NCI-H748 treated with DMSO at 0.1 percent for 48 hours (cell line): ENCODE results near the gene EN2.

Experiments used
- DNase-seq: peaks from one replicate; lab custom pipeline; 2025; lab: John Stamatoyannopoulos, UW

The EN2 gene

GRCh38 chr7:155450970-155451801 lies 6.7 kb upstream of the EN2 start:
- DNase-seq = no peak

GRCh38 chr7:155451840-155452239 lies 6.1 kb upstream of the EN2 start:
- no peak for DNase-seq

GRCh38 chr7:155452505-155453295 lies 5.2 kb upstream of the EN2 start:
- no peak for DNase-seq

GRCh38 chr7:155453296-155454182 lies 4.4 kb upstream of the EN2 start:
- no peak for DNase-seq

GRCh38 chr7:155454183-155455112 lies 3.5 kb upstream of the EN2 start:
- no peak for DNase-seq

GRCh38 chr7:155455132-155455693 lies 2.7 kb upstream of the EN2 start:
- no peak for DNase-seq

GRCh38 chr7:155455776-155456737 lies 1.9 kb upstream of the EN2 start:
- DNase-seq = no peak

GRCh38 chr7:155456738-155457543 lies 988 bp upstream of the EN2 start:
- DNase-seq = peak; percentile 65

GRCh38 chr7:155457544-155458110 lies 302 bp upstream of the EN2 start:
- no peak for DNase-seq

GRCh38 chr7:155458878-155459699 lies 1.2 kb downstream of the EN2 start:
- DNase-seq = no peak

GRCh38 chr7:155459700-155460461 lies 2.0 kb downstream of the EN2 start:
- DNase-seq = no peak

GRCh38 chr7:155460926-155461613 lies 3.1 kb downstream of the EN2 start:
- DNase-seq = no peak

GRCh38 chr7:155461631-155462030 lies 3.7 kb downstream of the EN2 start:
- no peak for DNase-seq

GRCh38 chr7:155462163-155462735 lies 4.3 kb downstream of the EN2 start:
- no peak for DNase-seq

- no peak for DNase-seq
Observed at GRCh38 chr7:155463114-155463811, 5.3 kb downstream of the EN2 start.
